Amniotic epithelial cell (primary cell): ENCODE results near the gene TAF5.
A peak's percentile ranks its signal among the peaks of the same experiment; 100 is the strongest.
"Not testable (repeated sequence)": the region's sequence is repeated elsewhere in the genome, so short reads cannot be mapped to it uniquely, and the experiment has no call there.

ENCODE experiments used
- DNase-seq: peaks from one replicate; pipeline ENCODE4 v3.0.0-alpha.2; 2010; ENCODE audit warnings: low read depth

TAF5 gene

DNA sequence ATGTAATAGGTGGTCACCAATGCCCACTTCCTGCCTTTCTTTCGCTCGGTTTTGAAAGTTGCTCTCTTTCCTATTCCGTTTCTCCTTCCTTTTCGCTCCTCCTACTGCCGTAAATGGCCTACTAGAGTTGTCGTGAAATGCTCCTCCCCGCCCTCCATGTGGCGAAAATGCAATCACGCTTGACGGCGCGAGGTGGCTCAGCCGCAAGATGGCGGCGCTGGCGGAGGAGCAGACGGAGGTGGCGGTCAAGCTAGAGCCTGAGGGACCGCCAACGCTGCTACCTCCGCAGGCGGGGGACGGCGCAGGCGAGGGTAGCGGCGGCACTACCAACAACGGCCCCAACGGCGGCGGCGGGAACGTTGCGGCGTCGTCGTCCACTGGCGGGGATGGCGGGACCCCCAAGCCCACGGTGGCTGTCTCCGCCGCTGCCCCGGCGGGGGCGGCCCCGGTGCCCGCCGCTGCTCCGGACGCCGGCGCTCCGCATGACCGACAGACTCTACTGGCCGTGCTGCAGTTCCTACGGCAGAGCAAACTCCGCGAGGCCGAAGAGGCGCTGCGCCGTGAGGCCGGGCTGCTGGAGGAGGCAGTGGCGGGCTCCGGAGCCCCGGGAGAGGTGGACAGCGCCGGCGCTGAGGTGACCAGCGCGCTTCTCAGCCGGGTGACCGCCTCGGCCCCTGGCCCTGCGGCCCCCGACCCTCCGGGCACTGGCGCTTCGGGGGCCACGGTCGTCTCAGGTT, at the start of gene TAF5:
Gene TAF5 (plus strand): TSS at position 195 of the 737 bp plus-strand sequence. CDS start 14 bp downstream, at position 209.
- peak; percentile 96 for DNase-seq

DNA sequence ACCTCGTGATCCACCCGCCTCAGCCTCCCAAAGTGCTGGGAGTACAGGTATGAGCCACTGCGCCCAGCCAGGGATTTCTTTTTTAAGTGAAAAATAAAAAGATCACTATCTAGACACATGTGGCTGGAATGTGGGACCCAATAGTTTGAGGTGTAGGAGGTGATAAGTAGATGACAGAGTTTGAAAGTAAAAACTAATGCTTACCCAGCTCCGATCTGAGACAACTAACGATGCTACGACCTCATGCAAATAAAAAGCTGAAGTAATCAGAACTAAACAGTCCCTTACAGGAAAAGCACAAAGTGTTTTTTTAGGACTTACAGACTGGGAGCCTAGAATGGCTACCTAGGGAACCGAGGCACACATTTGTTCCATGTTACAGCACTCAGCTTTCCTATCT, 39.9 kb upstream of the TAF5 start:
- no peak for DNase-seq

DNA sequence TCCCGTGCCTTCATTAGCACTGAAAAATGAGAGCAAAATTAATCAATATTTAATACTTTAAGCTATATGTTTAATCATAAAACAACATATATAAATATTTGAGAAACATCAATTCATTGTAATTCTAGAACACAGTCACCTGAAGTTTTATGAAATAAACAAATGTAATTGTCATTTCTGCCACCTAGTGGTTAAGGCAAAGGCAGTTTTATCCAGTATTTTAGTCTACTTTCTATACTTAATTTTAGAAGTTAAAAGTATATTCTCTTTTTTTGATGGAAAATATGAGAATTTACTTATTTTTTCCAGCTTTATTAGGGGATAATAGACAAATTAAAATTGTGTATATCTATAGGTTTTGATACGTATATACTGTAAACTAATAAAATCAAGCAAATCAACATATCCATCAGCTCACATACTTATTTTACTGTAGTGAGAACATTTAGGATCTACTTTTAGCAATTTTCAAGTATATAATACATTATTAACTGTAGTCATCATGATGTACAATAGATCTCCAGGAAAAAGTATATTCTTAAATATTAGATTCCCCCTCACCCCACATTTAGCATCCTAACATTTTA, 33.7 kb upstream of the TAF5 start:
- peak; percentile 31 for DNase-seq

DNA sequence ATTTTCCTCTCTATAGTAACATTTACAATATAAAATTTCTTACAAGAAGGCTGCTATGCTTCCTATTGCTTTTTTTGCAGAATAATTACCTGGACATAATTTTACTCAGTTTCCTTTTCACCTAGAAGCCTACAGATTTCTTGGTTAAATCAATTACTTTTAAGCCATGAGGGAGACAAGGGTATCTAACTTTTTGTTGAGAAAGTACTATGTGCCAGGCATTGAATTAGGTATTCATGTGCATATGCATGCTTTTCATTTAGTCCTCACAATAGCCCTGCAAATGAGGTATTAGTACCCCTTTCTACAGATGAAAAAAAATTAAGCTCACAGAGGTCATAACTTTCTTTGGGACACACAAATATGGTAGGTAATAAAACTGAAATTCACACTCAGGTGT, 33.2 kb upstream of the TAF5 start:
- no peak for DNase-seq

DNA sequence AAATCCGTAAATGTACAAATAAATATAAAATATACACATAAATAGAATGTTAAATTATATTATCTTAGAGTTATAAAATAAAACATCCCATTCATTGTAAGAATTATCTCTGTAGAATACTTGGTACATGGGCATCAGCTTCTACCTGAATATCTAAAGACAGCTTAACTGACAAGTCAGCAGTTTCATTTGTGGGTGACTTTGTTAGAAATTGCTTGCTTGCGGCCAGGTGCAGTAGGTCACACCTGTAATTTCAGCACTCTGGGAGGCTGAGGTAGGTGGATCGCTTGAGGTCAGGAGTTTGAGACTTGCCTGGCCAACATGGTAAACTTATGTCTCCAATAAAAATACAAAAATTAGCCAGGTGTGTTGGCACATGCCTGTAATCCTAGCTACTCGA, 31.4 kb upstream of the TAF5 start:
- DNase-seq: no peak

DNA sequence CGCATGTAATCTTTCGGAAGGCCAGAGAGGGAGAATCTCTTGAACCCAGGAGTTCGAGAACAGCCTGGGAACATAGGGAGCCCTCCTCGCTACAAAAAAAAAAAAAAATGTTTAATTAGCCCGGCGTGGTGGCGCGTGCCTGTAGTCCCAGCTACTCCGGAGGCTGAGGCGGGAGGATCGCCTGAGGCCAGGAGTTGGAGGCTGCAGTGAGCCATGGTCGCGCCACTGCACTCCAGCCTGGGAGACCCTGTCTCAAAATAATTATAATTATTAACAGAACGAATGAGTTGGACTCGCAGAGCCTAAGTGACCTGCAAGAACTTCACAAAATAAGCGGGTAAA, 17.6 kb upstream of the TAF5 start:
- no peak for DNase-seq

DNA sequence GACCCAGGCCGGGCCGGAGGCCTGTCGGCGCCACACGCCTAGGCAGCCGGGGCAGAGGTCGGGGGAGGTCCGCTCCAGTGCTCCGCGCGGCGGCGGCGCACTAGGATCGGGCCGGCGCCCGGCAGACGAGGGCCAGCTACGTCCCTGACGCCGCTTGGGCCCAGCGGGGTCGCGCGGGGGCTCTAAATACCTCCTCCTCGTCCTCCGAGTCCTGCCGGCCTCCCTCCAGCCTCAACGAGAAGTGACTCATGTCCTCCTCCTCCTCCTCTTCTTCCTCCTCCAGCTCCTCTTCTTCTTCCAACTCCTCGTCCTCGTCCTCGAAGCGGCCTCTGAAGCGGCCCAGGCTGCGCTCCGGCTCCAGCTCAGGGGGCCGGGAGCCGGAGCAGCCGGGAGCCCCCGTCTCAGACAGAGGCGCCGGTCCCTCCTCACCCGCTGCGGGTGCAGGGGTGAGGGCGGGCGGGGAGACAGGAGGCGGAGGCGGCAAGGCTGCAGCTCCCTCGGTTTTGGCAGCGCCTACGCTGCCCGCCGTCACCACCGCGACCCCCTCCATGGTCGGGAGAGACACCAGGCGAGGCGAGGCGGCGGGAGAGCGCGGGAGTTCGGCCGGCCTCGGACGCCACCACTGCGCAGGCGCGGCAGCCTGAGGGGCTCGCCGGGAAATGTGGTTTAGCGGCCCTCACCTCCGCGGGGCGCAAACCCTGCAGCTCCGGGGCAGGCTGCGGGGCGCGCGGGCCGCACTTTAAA, 17.1 kb upstream of the TAF5 start, which contains the start of gene PCGF6:
Gene PCGF6 (minus strand): TSS at position 624 of the 744 bp plus-strand sequence. CDS start 74 bp downstream, at position 550.
- DNase-seq: peak; percentile 57

DNA sequence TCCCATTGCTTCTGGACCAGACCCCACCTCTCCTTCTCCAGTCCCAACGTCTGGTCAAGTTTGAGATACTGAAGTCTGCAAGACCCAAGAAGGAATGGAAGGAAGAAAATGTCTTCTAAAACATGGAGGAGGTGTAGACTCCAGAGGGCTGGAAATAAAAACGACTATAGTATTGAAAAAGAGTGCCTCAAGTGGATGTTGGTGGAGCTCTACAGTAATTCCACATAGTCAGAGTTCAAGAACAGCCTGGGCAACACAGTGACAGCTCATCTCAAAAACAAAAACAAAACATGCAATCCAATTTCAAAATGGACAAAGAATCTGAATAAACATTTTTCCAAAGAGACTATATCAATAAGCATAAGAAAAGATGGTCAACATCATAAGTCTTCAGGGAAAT, 14.5 kb upstream of the TAF5 start:
- no peak for DNase-seq

DNA sequence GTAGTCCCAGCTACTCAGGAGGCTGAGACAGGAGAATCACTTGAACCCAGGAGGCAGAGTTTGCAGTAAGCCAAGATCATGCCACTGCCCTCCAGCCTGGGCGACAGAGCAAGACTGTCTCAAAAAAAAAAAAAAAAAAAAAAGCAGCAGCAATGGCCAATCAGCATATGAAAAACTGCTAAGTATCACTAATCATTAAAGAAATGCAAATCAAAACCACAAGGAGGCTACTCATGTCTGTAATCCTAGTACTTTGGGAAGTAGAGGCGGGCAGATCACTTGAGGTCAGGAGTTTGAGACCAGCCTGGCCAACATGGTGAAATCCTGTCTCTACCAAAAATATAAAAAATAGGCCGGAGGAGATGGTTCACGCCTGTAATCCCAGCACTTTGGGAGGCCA, 13.2 kb upstream of the TAF5 start:
- not testable (repeated sequence) for DNase-seq

DNA sequence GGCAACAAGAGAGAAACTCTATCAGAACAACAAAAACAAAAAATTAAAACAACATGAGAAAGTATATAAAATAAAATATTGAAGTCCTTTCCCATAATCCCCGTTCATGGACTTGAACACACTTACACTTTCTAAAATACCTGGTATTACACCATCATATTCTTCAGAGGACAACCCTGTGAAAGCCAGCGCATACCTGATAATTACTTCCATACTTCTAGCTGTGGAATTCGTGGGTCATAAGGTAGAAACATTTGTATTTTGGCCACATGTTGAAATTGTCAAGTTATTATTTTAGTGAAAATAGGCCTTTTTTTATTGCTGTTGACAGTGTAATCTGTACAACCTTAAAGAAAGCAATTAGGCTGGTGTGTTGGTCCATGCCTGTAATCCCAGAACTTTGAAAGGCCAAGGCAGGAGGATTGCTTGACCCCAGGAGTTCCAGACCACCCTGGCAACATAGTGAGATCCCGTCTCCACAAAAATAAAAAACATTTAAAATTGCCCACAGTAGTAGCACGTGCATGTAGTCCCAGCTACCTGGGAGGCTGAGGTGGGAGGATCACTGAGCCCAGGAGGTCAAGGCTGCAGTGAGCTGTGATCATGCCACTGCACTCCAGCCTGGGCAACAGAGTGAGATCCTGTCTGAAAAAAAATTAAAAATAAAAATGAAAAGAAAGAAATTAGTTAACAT, 11.7 kb upstream of the TAF5 start:
- DNase-seq: no peak

DNA sequence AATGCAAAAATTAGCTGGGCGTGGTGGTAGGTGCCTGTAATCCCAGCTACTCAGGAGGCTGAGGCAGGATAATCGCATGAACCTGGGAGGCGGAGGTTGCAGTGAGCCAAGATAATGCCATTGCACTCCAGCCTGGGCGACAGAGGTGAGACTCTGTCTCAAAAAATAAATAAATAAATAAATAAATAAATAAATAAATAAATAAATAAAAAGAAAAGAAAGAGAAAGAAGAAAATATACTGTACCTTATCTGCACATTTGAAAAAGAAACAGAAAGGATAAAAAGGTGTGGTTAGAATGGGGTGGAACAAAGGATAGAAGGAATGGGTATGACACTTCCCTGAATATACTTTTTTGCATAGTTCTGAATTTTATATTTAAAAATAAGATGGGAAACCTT, 8.3 kb upstream of the TAF5 start:
- not testable (repeated sequence) for DNase-seq

DNA sequence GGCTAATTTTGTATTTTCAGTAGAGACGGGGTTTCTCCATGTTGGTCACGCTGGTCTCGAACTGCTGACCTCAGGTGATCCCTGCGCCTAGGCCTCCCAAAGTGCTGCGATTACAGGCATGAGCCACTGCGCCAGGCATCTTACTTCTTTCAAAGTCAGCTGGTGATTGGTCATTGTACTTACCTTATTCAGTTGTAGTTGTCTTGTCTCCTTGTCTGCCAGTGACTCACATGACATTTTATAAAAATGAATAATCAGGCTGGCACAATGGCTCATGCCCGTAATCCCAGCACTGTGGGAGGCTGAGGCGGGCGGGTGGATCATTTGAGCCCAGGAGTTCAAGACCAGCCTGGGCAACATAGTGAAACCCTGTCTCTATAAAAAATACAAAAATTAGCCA, 7.0 kb upstream of the TAF5 start:
- DNase-seq: not testable (repeated sequence)

DNA sequence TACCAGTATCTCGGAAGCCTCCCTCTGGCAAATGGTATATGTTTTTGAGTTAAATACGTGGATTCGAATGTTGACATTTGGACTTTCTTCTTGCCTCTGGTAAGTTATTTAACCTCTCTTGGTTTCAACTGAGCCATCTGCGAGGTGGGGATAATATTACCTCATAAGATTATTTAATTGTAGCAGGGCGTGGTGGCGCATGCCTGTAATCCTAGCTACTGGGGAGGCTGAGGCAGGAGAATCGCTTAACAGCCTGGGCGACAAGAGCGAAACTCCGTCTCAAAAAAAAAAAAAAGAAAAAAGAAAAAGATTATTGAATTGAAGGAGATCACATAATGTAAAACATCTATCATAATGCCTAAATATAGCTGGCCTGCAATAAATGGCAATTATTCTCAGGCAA, 396 bp upstream of the TAF5 start:
- no peak for DNase-seq

DNA sequence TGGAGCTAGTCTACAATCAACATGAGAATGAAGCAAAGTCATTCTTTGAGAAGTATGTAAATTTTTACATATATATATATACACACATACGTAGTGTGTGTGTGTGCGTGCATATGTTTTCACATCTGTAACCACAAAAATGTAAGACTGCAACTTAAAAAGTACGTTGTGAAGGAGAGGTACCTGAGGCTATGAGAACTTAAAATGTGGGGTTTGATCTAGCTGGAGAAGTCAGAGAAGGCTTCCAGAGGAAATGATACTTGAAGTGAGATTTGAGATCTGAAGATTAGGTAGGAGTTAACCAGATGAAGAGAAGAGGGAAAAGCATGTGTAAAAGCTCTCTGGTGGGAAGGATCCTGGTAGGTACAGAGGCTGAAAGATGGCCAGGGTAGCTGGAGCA, 5.8 kb downstream of the TAF5 start:
- no peak for DNase-seq

DNA sequence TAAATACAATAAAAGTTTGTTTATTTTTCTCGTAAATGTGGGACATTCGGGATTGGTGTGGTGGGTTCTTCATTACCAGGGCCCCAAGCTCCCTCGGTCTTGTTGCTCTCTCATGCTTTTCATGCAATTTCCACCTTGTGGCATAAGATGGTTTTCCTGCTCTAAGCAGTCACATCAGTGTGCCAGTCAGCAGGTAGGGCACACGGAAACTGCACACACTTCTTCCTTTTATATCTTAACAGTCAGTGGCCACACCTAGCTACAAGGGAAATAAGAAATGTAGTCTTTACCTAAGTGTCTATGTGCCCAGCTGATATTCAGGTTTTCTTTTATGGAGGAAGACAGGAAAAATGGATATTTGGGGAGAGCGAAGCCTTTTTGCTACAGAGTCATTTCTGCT, 6.5 kb downstream of the TAF5 start:
- no peak for DNase-seq

DNA sequence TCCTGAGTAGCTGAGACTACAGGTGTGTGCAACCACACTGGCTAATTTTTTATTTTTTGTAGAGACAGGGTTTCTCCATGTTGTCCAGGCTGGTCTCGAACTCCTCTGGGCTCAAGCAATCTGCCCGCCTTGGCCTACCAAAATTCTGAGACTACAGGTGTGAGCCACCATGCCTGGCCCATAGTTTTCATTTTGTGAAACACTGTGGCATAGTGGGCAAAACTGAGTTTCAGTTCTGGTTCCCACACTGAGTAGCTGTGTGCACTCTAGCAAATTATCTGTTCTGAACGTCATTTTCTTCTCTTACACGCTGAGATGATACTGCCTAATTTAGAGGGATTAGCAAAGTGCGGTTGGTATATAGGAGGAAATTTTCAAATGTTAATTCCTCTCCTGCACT, 15.0 kb downstream of the TAF5 start:
- no peak for DNase-seq

DNA sequence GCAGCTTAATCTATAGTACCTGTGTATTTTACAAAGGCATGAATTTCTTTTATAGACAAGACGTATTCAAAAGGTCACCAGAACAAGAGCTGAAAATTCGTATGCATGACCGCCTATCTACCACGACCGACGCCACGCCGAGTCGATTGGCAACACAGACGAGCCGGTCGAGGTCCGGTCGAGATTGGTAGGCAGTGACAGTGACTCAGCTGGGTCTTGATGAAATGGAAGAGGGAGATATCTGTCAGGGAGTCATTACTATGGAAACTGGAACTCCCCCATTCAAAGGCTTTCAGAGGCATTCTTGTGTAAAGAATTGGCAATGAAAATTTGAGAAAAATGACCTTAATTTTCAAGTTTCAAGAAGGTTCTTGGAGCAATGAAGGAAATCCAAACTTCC, 26.4 kb downstream of the TAF5 start:
- peak; percentile 10 for DNase-seq

DNA sequence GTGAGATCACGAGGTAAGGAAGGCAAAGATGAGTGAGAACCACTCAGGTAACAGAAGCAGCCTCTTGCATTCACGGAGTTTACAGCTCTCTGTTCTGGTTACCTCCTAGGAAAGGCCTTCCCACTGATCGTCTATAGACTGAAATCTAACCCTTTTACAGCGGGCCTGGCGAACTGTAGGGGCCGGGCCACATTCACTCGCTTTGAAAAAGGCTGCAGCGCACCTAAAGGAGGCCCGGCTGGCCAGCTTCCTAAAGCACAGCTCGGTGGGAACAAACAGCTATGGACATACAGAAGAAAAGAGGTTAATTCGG, 27.9 kb downstream of the TAF5 start:
- peak; percentile 15 for DNase-seq

DNA sequence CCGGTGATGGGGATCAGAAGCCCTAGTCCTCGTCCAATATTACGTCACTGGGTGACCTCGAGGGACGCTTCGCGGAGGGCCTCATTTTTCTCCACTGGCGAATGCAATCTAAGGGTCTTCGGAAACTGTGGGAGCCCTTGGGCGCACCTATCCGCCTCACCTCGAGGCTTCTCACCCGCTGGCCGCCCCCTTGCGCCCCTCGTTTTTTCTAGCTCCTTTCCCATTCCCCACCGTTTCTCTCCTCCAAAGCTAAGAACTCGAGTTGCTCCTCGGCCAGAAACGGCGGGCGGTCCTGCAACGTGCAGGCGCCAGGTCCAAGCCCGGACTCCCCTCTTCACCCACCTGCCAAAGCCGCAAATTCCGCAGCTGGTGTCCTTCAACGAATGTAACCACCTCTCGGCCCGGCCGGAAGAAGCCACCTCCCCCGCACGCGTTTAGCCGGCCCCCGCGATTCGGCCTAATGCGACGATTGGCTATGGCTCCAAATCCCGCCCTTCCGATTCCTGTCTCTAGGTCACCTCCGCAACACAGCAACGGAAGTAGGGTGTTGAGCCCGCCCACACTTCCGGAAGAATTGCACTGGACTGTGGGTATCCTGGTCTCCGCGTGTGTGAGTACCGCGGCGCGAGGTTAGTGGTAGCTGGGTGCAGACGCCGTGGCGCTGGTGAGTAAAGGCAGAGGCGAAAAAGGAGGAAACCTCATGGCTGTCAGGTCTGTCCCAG, 28.5 kb downstream of the TAF5 start, which contains the start of the genes ATP5MK and PDCD11:
Gene ATP5MK (minus strand): TSS at position 409 of the 722 bp plus-strand sequence. CDS start 4,018 bp downstream, outside the sequence.
Gene PDCD11 (plus strand): TSS at position 560 of the 722 bp plus-strand sequence. CDS start 1,801 bp downstream, outside the sequence.
- peak; percentile 98 for DNase-seq

DNA sequence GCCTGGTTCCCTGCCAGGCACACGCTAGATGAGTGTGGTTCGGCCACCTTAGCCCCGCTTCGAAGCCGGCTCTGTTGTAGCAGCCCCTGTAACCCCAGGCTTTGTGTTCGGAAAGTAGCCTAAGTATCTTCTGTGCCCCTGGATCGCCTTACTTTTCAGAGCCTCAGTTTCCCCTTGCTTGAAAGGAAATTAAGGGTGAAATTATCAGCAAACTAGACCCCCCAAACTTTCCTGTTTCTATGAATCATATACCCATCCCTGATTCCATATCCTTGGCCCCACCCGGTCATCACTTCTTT, 29.0 kb downstream of the TAF5 start:
- DNase-seq: no peak

DNA sequence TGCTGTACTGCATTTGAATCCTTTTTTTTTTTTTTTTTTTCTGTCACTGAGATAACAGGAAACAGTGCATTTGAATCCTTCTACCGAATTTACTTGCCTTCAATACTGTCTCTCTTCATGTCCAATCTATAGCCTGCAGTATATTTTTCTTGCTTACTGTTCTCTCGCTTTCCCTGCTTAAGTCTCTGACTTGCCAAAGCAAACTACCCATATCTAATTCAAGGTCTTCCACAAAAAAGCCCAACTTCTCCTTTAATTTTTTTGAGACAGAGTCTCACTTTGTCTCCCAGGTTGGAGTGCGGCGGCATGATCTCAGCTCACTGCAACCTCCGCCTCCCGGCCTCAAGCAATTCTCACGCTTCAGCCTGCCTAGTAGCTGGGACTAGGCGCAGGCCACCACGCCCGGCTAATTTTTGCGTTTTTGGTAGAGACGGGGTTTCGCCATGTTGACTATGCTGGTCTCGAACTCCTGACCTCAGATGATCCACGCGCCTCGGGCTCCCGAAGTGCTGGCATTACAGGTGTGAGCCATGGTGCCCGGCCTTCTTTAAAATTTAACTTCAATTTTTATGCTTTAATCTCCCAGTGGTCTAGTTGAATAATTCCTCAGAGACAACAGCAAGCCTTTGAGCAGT, 29.5 kb downstream of the TAF5 start:
- DNase-seq: no peak

DNA sequence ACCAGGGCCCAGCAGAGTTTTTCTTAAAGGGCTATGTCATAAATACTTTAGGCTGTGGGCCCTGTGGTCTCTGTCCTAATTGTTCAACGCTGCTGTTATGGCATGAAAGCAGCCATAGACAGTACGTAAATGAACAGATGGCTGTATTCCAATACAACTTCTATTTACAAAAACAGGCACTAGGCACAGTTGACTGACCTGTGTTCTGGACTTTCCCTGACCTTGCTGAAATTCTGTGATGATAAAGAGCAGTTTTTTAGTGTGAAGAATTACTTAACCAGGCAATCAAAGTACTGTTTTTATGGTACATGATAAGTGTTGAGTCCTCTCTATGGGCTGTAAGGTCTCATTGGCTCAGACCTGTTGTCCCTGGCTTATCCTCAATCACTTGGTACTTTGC, 45.8 kb downstream of the TAF5 start:
- DNase-seq: no peak
